ENCODE results near the gene MVD. TPM values are rescaled to one million over a fixed set of nuclear protein-coding genes. Genes with fewer than 3 reads are reported as not detected.

MVD gene
- total and polyA plus RNA-seq, 2 of the 13 experiments (the other 11 are each of a cell fraction or from before 2014, with no cell fraction given) = 28.1 to 187 TPM

DNA sequence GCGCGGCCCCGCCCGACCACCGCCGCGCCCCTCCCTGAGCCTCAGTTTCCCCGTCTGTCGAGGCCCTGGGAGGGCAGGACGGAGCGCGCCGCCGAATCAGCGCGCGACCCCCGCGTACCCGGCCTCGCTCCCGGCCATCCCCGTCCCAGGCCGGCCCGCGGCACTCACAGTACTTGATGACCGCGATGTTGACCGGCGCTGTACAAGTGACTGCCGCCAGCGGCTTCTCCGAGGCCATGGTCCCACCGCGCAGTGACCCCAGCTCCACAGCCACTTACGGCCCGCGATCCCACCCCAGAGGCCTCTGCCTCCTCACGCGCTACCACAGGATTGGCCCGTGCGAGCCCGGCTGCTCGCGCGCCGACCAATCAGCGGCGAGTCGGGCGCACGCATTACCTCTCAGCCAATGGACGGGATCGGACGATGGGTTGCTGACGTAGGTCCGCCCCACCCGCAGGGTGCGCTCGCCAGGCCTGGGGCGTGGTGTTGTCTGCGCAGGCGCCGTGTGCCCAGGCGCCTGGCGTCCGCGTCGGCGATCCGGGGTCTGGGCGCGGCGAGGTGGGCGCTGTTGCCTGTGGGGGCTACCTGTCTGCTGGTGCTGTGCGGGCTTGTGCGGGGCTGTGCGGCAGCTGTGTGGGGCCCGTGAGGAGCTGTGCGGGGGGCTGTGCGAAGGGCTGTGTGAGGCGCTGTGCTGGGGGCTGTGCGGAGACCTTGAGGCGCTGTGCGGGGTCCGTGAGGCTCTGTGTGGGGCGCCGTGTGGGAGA is at the start of gene MVD (continued):
- TF ChIP-seq, protein P1, sequence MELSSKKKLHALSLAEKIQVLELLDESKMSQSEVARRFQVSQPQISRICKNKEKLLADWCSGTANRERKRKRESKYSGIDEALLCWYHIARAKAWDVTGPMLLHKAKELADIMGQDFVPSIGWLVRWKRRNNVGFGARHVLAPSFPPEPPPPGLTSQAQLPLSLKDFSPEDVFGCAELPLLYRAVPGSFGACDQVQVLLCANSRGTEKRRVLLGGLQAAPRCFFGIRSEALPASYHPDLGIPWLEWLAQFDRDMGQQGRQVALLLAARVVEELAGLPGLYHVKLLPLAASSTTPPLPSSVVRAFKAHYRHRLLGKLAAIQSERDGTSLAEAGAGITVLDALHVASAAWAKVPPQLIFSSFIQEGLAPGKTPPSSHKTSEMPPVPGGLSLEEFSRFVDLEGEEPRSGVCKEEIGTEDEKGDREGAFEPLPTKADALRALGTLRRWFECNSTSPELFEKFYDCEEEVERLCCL (CRISPR knock-in tag; IDR thresholded peaks at IDR 0.05; ENCODE audit: borderline replicate concordance) = peak; percentile 57; the same call in 1 of the 2 replicates
- no peak; the same call in 1 of the 2 replicates for TF ChIP-seq ZNF879 (CRISPR knock-in tag; IDR thresholded peaks at IDR 0.05)
- peak; percentile 90 for TF ChIP-seq RFXANK (CRISPR knock-in tag; IDR thresholded peaks at IDR 0.05)
- no peak for TF ChIP-seq ZNF3 (CRISPR knock-in tag; IDR thresholded peaks at IDR 0.05)
- TF ChIP-seq, protein P2, sequence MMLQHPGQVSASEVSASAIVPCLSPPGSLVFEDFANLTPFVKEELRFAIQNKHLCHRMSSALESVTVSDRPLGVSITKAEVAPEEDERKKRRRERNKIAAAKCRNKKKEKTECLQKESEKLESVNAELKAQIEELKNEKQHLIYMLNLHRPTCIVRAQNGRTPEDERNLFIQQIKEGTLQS (CRISPR knock-in tag; IDR thresholded peaks at IDR 0.05) = peak; percentile 67
- peak; percentile 67 for TF ChIP-seq ZBTB7A (CRISPR knock-in tag; IDR thresholded peaks at IDR 0.05)
- TF ChIP-seq KDM5B (CRISPR knock-in tag; IDR thresholded peaks at IDR 0.05; ENCODE audit: borderline replicate concordance) = peak; percentile 97
- TF ChIP-seq HOXA5 (CRISPR knock-in tag; IDR thresholded peaks at IDR 0.05) = no peak; the same call in 1 of the 2 replicates
- TF ChIP-seq, protein P3, sequence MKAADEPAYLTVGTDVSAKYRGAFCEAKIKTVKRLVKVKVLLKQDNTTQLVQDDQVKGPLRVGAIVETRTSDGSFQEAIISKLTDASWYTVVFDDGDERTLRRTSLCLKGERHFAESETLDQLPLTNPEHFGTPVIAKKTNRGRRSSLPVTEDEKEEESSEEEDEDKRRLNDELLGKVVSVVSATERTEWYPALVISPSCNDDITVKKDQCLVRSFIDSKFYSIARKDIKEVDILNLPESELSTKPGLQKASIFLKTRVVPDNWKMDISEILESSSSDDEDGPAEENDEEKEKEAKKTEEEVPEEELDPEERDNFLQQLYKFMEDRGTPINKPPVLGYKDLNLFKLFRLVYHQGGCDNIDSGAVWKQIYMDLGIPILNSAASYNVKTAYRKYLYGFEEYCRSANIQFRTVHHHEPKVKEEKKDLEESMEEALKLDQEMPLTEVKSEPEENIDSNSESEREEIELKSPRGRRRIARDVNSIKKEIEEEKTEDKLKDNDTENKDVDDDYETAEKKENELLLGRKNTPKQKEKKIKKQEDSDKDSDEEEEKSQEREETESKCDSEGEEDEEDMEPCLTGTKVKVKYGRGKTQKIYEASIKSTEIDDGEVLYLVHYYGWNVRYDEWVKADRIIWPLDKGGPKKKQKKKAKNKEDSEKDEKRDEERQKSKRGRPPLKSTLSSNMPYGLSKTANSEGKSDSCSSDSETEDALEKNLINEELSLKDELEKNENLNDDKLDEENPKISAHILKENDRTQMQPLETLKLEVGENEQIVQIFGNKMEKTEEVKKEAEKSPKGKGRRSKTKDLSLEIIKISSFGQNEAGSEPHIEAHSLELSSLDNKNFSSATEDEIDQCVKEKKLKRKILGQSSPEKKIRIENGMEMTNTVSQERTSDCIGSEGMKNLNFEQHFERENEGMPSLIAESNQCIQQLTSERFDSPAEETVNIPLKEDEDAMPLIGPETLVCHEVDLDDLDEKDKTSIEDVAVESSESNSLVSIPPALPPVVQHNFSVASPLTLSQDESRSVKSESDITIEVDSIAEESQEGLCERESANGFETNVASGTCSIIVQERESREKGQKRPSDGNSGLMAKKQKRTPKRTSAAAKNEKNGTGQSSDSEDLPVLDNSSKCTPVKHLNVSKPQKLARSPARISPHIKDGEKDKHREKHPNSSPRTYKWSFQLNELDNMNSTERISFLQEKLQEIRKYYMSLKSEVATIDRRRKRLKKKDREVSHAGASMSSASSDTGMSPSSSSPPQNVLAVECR (CRISPR knock-in tag; IDR thresholded peaks at IDR 0.05; ENCODE audit: borderline replicate concordance) = peak; percentile 99
- TF ChIP-seq, protein P4, sequence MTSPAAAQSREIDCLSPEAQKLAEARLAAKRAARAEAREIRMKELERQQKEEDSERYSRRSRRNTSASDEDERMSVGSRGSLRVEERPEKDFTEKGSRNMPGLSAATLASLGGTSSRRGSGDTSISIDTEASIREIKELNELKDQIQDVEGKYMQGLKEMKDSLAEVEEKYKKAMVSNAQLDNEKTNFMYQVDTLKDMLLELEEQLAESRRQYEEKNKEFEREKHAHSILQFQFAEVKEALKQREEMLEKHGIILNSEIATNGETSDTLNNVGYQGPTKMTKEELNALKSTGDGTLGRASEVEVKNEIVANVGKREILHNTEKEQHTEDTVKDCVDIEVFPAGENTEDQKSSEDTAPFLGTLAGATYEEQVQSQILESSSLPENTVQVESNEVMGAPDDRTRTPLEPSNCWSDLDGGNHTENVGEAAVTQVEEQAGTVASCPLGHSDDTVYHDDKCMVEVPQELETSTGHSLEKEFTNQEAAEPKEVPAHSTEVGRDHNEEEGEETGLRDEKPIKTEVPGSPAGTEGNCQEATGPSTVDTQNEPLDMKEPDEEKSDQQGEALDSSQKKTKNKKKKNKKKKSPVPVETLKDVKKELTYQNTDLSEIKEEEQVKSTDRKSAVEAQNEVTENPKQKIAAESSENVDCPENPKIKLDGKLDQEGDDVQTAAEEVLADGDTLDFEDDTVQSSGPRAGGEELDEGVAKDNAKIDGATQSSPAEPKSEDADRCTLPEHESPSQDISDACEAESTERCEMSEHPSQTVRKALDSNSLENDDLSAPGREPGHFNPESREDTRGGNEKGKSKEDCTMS (CRISPR knock-in tag; conservative IDR thresholded peaks at IDR 0.05) = no peak
- peak; percentile 85; the same call in 1 of the 2 replicates for TF ChIP-seq ZNF766 (CRISPR knock-in tag; IDR thresholded peaks at IDR 0.05; ENCODE audit: borderline replicate concordance)
- peak; percentile 54 for TF ChIP-seq SP5 (CRISPR knock-in tag; IDR thresholded peaks at IDR 0.05; ENCODE audit: borderline replicate concordance, low read depth)
- peak; percentile 84; the same call in 1 of the 2 replicates for TF ChIP-seq REPIN1 (CRISPR knock-in tag; IDR thresholded peaks at IDR 0.05; ENCODE audit: borderline replicate concordance, low read depth)
- TF ChIP-seq ZNF724P (CRISPR knock-in tag; IDR thresholded peaks at IDR 0.05; ENCODE audit: borderline replicate concordance) = peak; percentile 89; the same call in 1 of the 2 replicates
- TF ChIP-seq ZNF331 (CRISPR knock-in tag; IDR thresholded peaks at IDR 0.05) = no peak; the same call in 1 of the 2 replicates
- TF ChIP-seq, protein P5, sequence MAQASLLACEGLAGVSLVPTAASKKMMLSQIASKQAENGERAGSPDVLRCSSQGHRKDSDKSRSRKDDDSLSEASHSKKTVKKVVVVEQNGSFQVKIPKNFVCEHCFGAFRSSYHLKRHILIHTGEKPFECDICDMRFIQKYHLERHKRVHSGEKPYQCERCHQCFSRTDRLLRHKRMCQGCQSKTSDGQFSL (CRISPR knock-in tag; IDR thresholded peaks at IDR 0.05) = no peak; the same call in 1 of the 2 replicates
- TF ChIP-seq, protein P6, sequence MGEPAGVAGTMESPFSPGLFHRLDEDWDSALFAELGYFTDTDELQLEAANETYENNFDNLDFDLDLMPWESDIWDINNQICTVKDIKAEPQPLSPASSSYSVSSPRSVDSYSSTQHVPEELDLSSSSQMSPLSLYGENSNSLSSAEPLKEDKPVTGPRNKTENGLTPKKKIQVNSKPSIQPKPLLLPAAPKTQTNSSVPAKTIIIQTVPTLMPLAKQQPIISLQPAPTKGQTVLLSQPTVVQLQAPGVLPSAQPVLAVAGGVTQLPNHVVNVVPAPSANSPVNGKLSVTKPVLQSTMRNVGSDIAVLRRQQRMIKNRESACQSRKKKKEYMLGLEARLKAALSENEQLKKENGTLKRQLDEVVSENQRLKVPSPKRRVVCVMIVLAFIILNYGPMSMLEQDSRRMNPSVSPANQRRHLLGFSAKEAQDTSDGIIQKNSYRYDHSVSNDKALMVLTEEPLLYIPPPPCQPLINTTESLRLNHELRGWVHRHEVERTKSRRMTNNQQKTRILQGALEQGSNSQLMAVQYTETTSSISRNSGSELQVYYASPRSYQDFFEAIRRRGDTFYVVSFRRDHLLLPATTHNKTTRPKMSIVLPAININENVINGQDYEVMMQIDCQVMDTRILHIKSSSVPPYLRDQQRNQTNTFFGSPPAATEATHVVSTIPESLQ (CRISPR knock-in tag; conservative IDR thresholded peaks at IDR 0.05) = no peak; the same call in 1 of the 2 replicates
- peak; percentile 37 for TF ChIP-seq HNRNPK (IDR thresholded peaks at IDR 0.05; ENCODE audit: low read depth, low read length, poor library complexity, severe bottlenecking)

Data from HepG2 (cell line).